ENCODE results near the gene SGPL1.

The SGPL1 gene

DNA sequence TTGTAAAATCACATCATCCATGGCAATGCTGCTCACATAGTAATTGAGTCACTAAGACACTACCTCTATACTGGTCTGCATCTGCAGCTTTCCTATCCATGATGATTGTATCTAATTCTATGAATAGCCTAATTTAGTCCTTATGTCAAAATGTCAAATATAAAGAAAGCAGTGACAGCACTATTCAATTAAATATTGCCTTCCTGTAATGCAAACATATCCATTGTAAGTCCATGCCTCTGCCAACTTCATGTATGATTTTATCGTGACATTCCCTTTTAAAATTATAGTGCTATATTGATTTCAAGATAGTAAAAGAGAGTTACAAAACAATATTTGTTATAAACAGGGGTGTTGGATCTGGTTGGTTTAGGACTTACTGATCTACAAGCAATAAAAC, 4.8 kb upstream of the SGPL1 start:
- DNase-seq (ENCODE audit: low read depth, low spot score) = no peak

- no peak for DNase-seq (ENCODE audit: low read depth, low spot score)
These were observed 3.9 kb upstream of the SGPL1 start for GRCh38 chr10:70811881-70812280.

- DNase-seq (ENCODE audit: low read depth, low spot score) = no peak
These were observed 2.9 kb upstream of the SGPL1 start for GRCh38 chr10:70812814-70813213.

DNA sequence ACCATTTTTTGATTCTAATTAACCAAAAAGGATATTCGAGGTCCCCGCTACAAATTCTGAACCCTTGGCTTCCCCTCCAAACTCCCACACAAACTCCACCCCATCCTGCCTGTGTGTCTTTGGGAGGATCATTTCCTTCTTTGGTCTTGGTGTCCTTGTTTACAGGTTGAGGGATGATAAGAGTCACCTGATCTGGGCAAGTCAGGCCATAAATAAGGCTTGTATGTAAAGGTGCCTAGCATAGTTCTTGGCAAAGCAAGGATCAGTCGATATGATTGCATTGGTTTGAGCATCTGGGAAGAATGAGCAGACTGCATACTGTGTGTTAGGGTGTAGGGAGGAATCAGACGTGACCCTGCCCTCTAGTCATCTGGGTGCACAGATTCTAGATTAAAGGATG, 1.6 kb upstream of the SGPL1 start:
- no peak for DNase-seq (ENCODE audit: low read depth, low spot score)

DNA sequence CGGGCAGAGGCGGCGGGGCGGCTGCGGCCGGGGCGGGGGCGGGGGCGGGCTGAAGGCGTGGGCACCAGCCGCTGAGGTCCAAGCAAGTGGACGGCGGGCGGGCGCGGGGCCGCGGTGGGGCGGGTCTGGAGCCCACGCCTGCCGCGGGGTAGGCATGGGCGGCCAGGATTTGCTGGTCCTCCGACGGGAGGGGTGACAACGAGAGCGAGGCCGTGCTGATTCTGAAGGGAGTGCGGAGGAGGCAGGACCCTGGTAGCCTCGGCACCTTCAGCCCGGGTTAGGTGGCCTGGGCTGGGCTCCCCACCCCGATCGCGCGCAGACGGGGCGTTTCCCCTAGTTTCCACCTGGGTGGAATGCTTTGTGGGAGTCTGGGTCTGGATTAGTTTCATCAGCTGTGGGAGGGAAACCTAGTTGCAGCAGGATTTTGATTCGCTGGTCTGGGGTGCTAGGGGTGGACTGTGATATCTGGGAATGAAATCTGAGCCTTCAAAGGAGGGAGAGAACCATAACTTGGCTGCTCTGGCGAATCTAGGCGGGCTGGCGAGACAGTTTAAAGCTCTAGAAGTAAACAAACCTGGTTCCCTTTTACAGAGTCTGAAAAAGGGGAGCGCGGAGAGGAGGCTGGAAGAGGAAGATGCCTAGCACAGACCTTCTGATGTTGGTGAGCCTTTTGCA, 609 bp downstream of the SGPL1 start:
- DNase-seq (ENCODE audit: low read depth, low spot score) = peak; percentile 50

DNA sequence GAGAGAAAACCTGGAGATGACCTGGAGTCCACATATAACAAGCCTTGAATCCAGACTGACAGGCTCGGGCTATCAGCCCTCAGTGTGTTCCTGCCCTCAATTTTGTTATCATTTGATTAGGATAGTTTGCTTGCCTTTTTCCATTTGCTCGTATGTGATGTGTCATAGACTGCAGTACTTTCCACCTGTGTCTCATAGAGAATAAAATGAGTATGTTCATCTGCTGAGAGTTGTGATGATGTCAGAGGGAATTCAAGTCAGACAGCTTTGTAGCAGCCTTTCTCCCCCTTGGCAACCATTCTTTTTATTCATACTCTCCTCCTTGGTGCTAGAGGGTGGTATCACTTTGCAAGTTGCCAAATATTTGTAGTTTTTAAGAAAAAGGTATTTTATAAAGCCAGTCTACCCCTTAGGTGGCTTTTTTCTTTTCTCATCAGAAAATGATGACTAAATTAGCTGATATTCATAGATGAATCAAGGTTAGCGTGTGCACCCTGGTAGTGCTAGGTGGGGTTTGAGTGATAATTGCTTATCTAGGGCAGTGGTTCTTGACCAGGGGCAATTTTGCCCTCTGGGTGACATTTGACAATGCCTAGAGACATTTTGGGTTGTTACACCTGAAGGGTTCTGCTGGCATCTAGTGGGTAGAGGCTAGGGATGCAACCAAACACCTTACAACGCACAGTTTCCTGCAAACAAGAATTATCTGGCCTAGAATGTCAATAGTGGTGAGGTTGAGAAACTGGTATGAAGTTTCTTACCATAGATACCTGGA, 5.4 kb downstream of the SGPL1 start:
- no peak for DNase-seq (ENCODE audit: low read depth, low spot score)

GRCh38 chr10:70822076-70822820, 6.5 kb downstream of the SGPL1 start:
- no peak for DNase-seq (ENCODE audit: low read depth, low spot score)

- DNase-seq (ENCODE audit: low read depth, low spot score) = no peak
These were observed 11.5 kb downstream of the SGPL1 start for GRCh38 chr10:70827086-70827757.

- no peak for DNase-seq (ENCODE audit: low read depth, low spot score)
These were observed 13.2 kb downstream of the SGPL1 start for GRCh38 chr10:70828923-70829322.

GRCh38 chr10:70829543-70829942, 13.8 kb downstream of the SGPL1 start:
- DNase-seq (ENCODE audit: low read depth, low spot score) = no peak

GRCh38 chr10:70830164-70830563, 14.4 kb downstream of the SGPL1 start:
- no peak for DNase-seq (ENCODE audit: low read depth, low spot score)

DNA sequence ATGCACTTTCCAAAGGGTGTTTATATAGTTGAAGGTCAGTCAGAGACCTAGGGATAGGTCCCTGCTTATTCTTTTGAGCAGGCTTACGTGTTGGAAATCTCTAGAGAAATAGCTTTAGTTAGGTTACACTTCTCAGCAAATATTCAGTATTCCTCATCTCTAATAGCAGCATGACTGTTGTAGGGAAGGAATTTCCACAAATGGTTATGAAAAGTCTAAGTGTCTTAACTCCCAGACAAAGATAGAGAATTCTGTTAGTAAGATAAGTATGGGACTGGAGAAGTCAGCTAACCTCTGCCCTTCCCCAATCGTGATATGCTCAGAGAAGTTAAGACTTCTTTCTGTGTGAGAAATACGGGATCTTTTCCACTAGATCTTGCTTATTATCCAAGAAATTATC, 16.5 kb downstream of the SGPL1 start:
- DNase-seq (ENCODE audit: low read depth, low spot score) = no peak

GRCh38 chr10:70832852-70833528, 17.2 kb downstream of the SGPL1 start:
- peak; percentile 25 for DNase-seq (ENCODE audit: low read depth, low spot score)

DNA sequence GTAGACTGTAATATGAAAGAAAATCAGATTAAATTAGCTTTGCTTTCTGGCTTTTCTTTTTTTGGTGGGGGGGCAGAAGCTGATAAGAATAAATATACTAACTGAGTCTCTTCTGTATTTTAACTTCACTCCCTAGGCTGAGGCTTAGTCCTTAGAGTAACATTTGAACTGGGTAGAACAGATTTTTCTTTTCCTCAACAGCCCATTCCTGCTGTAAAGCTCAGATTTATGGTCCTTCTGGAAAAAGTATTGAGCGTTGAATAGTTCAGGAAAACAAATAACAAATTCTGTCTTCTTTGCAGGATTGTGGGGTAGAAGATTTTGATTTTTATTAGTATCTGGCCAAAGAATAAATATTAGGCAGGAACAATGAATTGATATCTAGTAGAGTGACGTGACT, 17.9 kb downstream of the SGPL1 start:
- no peak for DNase-seq (ENCODE audit: low read depth, low spot score)

DNA sequence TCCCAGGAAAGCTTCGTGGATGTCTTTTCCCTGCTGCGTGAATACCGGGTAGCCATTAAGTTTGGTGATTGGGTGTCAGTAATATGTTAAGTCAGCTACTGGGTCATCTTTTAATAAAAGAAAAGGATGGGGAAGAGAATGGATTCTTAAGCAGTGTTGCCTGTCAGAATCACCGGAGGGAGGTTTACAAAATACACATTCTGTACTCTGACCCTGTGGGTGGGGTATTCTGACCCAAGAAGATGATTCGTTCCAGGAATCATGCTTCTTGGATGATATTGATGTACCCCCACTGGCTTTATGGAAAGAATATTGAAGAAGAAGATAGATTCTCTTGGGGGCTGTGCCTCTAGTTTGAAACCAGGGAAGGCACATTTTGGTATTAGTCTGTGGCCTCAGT, 18.3 kb downstream of the SGPL1 start:
- no peak for DNase-seq (ENCODE audit: low read depth, low spot score)

GRCh38 chr10:70834441-70835151, 18.8 kb downstream of the SGPL1 start:
- DNase-seq (ENCODE audit: low read depth, low spot score) = no peak

DNA sequence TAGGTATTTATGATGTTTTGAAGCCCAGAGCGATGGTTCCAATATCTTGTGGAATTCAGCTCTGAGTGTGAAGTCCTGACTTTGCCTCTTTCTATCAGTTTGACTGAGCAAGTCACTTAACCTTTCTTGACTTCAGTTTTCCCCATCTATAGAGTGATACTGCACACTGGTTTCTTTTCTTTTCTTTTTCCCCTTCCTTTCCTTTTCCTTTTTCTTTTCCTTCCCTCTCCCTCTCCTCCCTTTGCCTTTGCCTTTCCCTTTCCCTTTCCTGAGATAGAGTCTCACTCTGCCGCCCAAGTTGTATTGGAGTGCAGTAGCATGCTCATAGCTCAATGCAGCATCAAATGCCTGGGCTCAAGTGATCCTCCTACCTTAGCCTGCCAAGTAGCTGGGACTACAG, 20.6 kb downstream of the SGPL1 start:
- no peak for DNase-seq (ENCODE audit: low read depth, low spot score)

GRCh38 chr10:70837660-70838059, 21.9 kb downstream of the SGPL1 start:
- DNase-seq (ENCODE audit: low read depth, low spot score) = no peak

GRCh38 chr10:70838270-70838805, 22.6 kb downstream of the SGPL1 start:
- DNase-seq (ENCODE audit: low read depth, low spot score) = no peak

- DNase-seq (ENCODE audit: low read depth, low spot score) = no peak
These were observed 25.1 kb downstream of the SGPL1 start for GRCh38 chr10:70840836-70841235.

DNA sequence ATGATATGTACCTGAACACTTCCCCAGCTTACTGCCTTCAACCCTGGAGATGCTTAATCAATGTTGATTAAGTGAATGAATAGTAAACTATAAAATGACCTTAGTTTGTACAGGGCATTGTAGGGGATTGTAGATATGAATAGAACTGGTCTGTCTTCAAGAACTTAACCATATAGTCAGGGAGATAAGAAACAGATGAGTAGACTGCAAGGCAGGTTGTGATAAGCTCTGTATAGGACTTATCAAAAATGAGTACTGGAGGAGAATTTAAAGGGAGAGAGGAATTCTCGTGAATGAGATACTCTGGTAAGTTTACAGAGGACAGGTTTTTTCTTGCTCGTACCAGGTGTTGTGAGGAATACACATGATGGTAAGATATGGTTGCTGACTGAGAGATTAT, 27.6 kb downstream of the SGPL1 start:
- no peak for DNase-seq (ENCODE audit: low read depth, low spot score)

All from brain pericyte (primary cell).